Measurements from ENCODE around the gene MATN1. TPM values are rescaled to one million over a fixed set of nuclear protein-coding genes. Genes with fewer than 3 reads are reported as not detected.

The MATN1 gene
- total RNA-seq, 6 donors from 2014 or later: 0.15 TPM; not detected in 5

DNA sequence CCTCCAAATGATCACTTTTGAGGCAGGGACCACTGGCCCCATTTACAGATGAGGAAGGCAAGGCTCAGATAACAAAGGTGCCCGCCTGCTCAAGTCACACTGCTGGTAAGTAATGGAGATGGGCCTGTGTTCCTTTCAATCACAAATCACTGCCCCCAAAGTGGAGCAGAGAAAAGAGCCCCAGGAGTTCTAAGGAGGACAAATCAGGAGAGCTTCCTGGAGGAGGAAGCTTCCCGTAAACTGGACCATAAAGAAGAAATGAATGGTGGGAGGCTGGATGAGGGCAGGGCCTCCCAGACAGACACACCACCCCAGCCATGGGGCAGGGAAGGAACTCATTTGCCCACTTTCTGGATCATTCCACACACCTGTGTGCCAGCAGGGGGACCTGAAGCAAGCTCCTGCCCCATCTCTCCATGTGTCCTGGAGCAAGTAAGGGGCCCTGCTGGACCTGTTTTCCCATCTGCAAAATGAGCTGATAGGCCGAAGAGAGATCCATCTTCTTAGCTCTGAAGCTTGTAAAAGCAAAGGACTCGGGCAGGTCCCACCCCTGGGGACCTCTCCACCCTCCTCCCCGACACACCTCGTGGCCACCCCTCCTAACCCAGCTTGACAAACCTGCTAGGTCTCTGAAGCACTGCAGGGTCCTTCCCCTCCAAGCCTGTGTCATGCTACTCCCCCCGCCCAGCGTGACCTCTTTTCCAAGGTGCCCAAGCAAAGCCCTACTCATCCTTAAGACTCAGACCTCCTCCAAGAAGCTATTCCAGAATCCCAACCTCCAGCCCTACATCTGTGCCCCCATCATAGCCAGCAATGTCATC is 28.7 kb upstream of the MATN1 start:
- Histone ChIP-seq H3K36me3 (peaks cover 0 to 4% (median 0%) of the 10 kb centered on the region in 4 donors), H3K27me3 (no peaks in the 10 kb centered on the region), H3K9me3 (no peaks in the 10 kb centered on the region), H3K4me3 (no peak overlapping the region), H3K27ac (peak overlapping the region in 2 of 4 donors; percentile 92 to 94), H3K4me1 (peaks cover 18 to 71% (median 54%) of the 10 kb centered on the region in 4 donors)
- DNase-seq (no peak), ATAC-seq (ENCODE audit: low FRiP score in 2 of 2) (no peak)
- WGBS, 2 donors: 81 to 85% methylated on average over 8 of the region's 8 CpGs
- TF ChIP-seq EP300 (IDR thresholded peaks at IDR 0.05) (no peak), POLR2AphosphoS5 (IDR thresholded peaks at IDR 0.05) (no peak), POLR2A (IDR thresholded peaks at IDR 0.05) (no peak)
- TF ChIP-seq, protein P1, sequence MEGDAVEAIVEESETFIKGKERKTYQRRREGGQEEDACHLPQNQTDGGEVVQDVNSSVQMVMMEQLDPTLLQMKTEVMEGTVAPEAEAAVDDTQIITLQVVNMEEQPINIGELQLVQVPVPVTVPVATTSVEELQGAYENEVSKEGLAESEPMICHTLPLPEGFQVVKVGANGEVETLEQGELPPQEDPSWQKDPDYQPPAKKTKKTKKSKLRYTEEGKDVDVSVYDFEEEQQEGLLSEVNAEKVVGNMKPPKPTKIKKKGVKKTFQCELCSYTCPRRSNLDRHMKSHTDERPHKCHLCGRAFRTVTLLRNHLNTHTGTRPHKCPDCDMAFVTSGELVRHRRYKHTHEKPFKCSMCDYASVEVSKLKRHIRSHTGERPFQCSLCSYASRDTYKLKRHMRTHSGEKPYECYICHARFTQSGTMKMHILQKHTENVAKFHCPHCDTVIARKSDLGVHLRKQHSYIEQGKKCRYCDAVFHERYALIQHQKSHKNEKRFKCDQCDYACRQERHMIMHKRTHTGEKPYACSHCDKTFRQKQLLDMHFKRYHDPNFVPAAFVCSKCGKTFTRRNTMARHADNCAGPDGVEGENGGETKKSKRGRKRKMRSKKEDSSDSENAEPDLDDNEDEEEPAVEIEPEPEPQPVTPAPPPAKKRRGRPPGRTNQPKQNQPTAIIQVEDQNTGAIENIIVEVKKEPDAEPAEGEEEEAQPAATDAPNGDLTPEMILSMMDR (IDR thresholded peaks at IDR 0.05): no peak

DNA sequence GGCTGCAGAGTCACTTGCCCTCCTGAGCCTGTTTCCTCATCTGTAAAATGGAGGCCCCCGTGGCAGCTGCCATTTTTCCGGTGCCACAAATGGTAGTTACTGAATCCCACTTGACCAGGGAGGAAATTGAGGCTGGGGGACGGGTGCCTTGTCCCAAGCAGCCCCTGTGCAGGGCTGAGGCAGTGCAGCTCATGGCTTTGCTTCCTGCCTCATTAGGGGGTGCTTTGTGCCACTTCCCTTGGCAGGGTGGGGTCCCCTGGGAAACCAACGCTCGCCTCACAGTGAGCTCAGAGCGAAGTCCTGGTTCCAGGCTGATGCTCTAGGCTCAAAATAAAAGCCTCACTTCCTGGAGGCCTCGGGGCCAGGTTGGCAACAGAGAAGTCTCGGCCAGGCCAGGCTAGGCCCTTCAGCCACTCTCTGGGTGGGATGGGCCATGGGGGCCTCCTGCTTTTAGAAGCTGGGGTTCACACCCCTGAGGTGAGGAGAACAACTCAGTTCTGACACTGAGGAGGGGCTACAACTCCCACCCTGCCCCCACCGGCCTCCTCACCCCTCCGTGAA is 27.4 kb upstream of the MATN1 start:
- H3K9me3 ChIP-seq: no peaks in the 10 kb centered on the region
- peaks cover 29 to 76% (median 64%) of the 10 kb centered on the region in 4 donors for H3K4me1 ChIP-seq
- TF ChIP-seq, protein P1 (IDR thresholded peaks at IDR 0.05): no peak
- no peak for TF ChIP-seq POLR2AphosphoS5 (IDR thresholded peaks at IDR 0.05)
- TF ChIP-seq POLR2A (IDR thresholded peaks at IDR 0.05): no peak
- no peak for TF ChIP-seq EP300 (IDR thresholded peaks at IDR 0.05)
- peaks cover 0 to 4% (median 0%) of the 10 kb centered on the region in 4 donors for H3K36me3 ChIP-seq
- no peak overlapping the region for H3K4me3 ChIP-seq
- no peak for ATAC-seq (ENCODE audit: low FRiP score in 2 of 2)
- WGBS, 2 donors: 63 to 68% methylated on average over 3 to 10 of the region's 10 CpGs
- DNase-seq: peak in 1 of 2 donors; percentile 24
- H3K27me3 ChIP-seq: no peaks in the 10 kb centered on the region
- H3K27ac ChIP-seq: peak overlapping the region; percentile 8 to 94 (median 52)

DNA sequence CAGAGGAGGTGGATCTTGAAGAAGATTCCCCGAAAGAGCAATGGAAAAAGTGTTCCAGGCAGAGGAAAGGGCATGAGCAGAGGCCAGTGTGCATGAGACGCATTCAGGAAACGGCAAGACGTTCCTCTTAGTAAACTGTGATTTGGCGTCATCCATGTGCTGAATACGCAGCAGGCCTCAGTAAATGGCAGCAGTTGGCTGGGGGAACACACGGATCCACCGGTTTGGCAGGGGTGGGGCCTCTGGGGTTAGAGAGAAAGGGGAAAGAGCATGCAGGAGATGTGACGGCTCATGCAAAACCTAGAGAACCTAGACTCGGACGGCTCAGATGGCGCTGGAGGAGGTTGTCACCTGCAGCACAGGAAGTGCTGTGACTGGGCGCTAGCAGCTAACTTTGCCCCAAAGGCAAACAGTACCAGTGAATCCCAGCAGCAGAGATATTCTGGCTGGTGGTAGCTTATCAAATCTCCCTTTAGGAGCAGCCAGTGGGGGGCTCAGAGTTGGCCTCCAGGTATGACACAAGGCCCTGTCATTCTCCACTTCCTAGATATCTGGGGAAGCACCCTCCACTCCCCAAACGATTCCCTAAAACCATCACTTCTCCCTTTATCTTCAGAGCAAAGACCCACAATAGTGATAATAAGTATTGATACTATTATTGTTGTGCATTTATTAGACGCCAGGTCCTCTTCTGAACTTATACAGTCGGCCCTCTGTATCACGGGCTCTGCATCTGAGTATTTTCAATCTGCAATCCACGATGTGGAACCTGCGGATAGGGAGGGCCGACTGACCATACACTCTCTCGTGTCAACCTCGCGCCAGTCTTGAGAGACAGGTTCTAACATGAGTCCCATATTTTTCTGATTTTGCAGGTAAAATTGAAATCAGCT is 26.6 kb upstream of the MATN1 start:
- peaks cover 0 to 4% (median 0%) of the 10 kb centered on the region in 4 donors for H3K36me3 ChIP-seq
- peak overlapping the region; percentile 11 to 94 (median 53) for H3K27ac ChIP-seq
- DNase-seq (peak in 1 of 2 donors; percentile 59), ATAC-seq (ENCODE audit: low FRiP score in 2 of 2) (no peak)
- peaks cover 29 to 85% (median 72%) of the 10 kb centered on the region in 4 donors for H3K4me1 ChIP-seq
- H3K9me3 ChIP-seq: no peaks in the 10 kb centered on the region
- H3K27me3 ChIP-seq: no peaks in the 10 kb centered on the region
- 76 to 79% methylated on average over 23 of the region's 23 CpGs for WGBS, 2 donors
- peak in 1 of 4 donors; percentile 18 for TF ChIP-seq EP300 (IDR thresholded peaks at IDR 0.05)
- TF ChIP-seq POLR2A (IDR thresholded peaks at IDR 0.05): no peak
- peak in 1 of 2 donors; percentile 49 for TF ChIP-seq POLR2AphosphoS5 (IDR thresholded peaks at IDR 0.05)
- H3K4me3 ChIP-seq: no peak overlapping the region

DNA sequence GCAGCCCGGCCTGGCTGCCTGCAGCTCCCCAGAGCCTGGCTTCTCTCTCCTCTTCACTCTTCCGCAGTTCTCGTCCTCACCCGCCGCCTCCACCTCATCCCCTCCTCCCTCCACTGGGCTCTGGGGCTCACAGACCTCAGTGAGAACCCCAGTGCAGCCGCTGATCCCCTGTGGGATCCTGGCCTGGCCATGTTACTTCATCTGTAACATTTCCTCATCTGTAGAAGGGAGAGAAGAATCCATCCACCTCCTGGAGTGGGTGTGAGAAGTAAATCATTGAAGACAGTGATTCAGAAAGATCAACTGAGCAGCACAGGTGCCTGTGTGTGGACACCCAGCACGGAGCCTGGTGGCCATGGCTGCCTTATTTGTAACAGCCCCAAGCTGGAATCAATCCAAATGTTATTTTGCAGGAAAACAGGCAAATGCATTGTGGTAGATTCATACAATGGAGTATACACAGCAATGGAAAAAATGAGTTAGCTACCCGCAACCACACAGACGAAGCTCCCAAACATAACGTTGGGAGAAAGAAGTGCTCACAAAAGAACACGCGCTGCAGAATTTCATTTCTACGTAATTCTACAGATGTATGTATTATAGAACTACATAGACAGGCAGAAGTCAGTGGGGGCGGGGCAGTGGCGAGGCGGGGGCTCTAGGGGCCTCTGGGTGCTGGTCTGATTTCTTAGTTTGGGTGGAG is 25.5 kb upstream of the MATN1 start:
- H3K27me3 ChIP-seq: no peaks in the 10 kb centered on the region
- peak overlapping the region in 2 of 4 donors; percentile 92 to 94 for H3K27ac ChIP-seq
- no peaks in the 10 kb centered on the region for H3K9me3 ChIP-seq
- 72 to 82% methylated on average over 16 of the region's 16 CpGs for WGBS, 2 donors
- ATAC-seq (ENCODE audit: low FRiP score in 2 of 2) (no peak), DNase-seq (no peak)
- peaks cover 29 to 90% (median 77%) of the 10 kb centered on the region in 4 donors for H3K4me1 ChIP-seq
- H3K36me3 ChIP-seq: peaks cover 0 to 4% (median 0%) of the 10 kb centered on the region in 4 donors
- TF ChIP-seq, protein P1 (IDR thresholded peaks at IDR 0.05): no peak
- no peak for TF ChIP-seq POLR2AphosphoS5 (IDR thresholded peaks at IDR 0.05)
- TF ChIP-seq EP300 (IDR thresholded peaks at IDR 0.05): no peak
- TF ChIP-seq POLR2A (IDR thresholded peaks at IDR 0.05): no peak
- H3K4me3 ChIP-seq: no peak overlapping the region

Measured in upper lobe of left lung (tissue), 6 donors.